Myocyte (in vitro differentiated cells): ENCODE measurements around the gene PEX6. TPM values are rescaled to one million over a fixed set of nuclear protein-coding genes. Genes with fewer than 3 reads are reported as not detected.
"Not testable (repeated sequence)": the region's sequence is repeated elsewhere in the genome, so short reads cannot be mapped to it uniquely, and the experiment has no call there.

Source experiments
- DNase-seq: peaks from one replicate; pipeline ENCODE4 v3.0.0-alpha.2; 2012; ENCODE audit warnings: low read depth
- total RNA-seq: library from RNA; depleted of rRNA; stranded (reverse); fragments of >200 nt; gene quantifications from 2 replicates; pipeline ENCODE4 v1.2.3, GENCODE V29; 2014

The PEX6 gene
- total RNA-seq, 1 donor from 2014 or later, result 29.3 TPM

GRCh38 chr6:42966571-42966970 lies 12.4 kb downstream of the PEX6 start:
- DNase-seq, result no peak

GRCh38 chr6:42963855-42964605 lies 15.0 kb downstream of the PEX6 start:
- DNase-seq, result peak; percentile 22

- no peak for DNase-seq
Observed at GRCh38 chr6:42963179-42963854, 15.7 kb downstream of the PEX6 start.

GRCh38 chr6:42962502-42963178 lies 16.3 kb downstream of the PEX6 start:
- DNase-seq, result no peak

- DNase-seq, result no peak
Observed at GRCh38 chr6:42962096-42962495, 16.9 kb downstream of the PEX6 start.

GRCh38 chr6:42961020-42961470 lies 17.9 kb downstream of the PEX6 start:
- DNase-seq, result no peak

- DNase-seq, result peak; percentile 13
Observed at GRCh38 chr6:42960243-42961019, 18.6 kb downstream of the PEX6 start, which contains the start of gene GNMT. Gene GNMT, plus strand, starts transcription at chr6:42960754. Its CDS starts 14 bp downstream, at chr6:42960768.

GRCh38 chr6:42959917-42960242 lies 19.1 kb downstream of the PEX6 start:
- no peak for DNase-seq

- no peak for DNase-seq
Observed at GRCh38 chr6:42958125-42958524, 20.9 kb downstream of the PEX6 start.

- DNase-seq, result not testable (repeated sequence)
Observed at GRCh38 chr6:42954405-42954804, 24.6 kb downstream of the PEX6 start.

- DNase-seq, result no peak
Observed at GRCh38 chr6:42952389-42952788, 26.6 kb downstream of the PEX6 start.

GRCh38 chr6:42947950-42948349 lies 31.0 kb downstream of the PEX6 start:
- DNase-seq, result no peak

GRCh38 chr6:42942444-42942843 lies 36.5 kb downstream of the PEX6 start:
- DNase-seq, result no peak

- DNase-seq, result not testable (repeated sequence)
Observed at GRCh38 chr6:42941356-42941755, 37.6 kb downstream of the PEX6 start.

- no peak for DNase-seq
Observed at GRCh38 chr6:42940493-42941045, 38.4 kb downstream of the PEX6 start.

- no peak for DNase-seq
Observed at GRCh38 chr6:42939810-42940167, 39.2 kb downstream of the PEX6 start.

- no peak for DNase-seq
Observed at GRCh38 chr6:42938987-42939809, 39.8 kb downstream of the PEX6 start.

- DNase-seq, result no peak
Observed at GRCh38 chr6:42938428-42938796, 40.6 kb downstream of the PEX6 start.

- DNase-seq, result no peak
Observed at GRCh38 chr6:42937548-42938427, 41.2 kb downstream of the PEX6 start.
